Heart left ventricle (tissue), 16 donors: ENCODE data around the gene VAMP5. TPM values are rescaled to one million over a fixed set of nuclear protein-coding genes. Genes with fewer than 3 reads are reported as not detected.

Experiments
- ATAC-seq, 4 donors: fragments of 200-7000 bp; cut with Tn5 transposase; one replicate each; pipeline ENCODE4 v1.9.1; 2020 to 2022; ENCODE audit warnings: moderate library complexity in 4 of 4, mild to moderate bottlenecking in 3 of 4, moderate number of reproducible peaks in 1 of 4
- DNase-seq, 5 donors: peaks; one replicate each; pipeline ENCODE4 v3.0.0-alpha.2; 2020
- H3K27ac ChIP-seq, 12 donors: fragments of 200-600 bp; sonication (generic) in 4 of 12; one replicate each; pipeline versions ENCODE4 v1.5.0 to v1.8.0; 2016 to 2022; ENCODE audit warnings: mild to moderate bottlenecking in 2 of 12
- H3K27me3 ChIP-seq, 9 donors: fragments of 200-600 bp; sonication (generic) in 2 of 9; one replicate each; pipeline versions ENCODE4 v1.5.1 to v1.8.0; 2016 to 2022; ENCODE audit warnings: mild to moderate bottlenecking in 3 of 9
- H3K36me3 ChIP-seq, 9 donors: fragments of 200-600 bp; sonication (generic) in 2 of 9; one replicate each; pipeline versions ENCODE4 v1.5.0 to v1.8.0; 2018 to 2022; ENCODE audit warnings: mild to moderate bottlenecking in 2 of 9
- H3K4me1 ChIP-seq, 12 donors: fragments of 200-600 bp; sonication (generic) in 4 of 12; one replicate each; pipeline versions ENCODE4 v1.5.0 to v1.8.0; 2016 to 2022; ENCODE audit warnings: mild to moderate bottlenecking in 3 of 12
- H3K4me3 ChIP-seq, 12 donors: fragments of 200-600 bp; sonication (generic) in 4 of 12; one replicate each; pipeline versions ENCODE4 v1.5.0 to v1.8.0; 2017 to 2022; ENCODE audit warnings: mild to moderate bottlenecking in 9 of 12, moderate library complexity in 4 of 12
- H3K9me3 ChIP-seq, 12 donors: fragments of 200-600 bp; sonication (generic) in 4 of 12; one replicate each; pipeline versions ENCODE4 v1.5.0 to v1.8.0; 2016 to 2022; ENCODE audit warnings: mild to moderate bottlenecking in 1 of 12
- POLR2A ChIP-seq, 2 donors: fragments of 450-650 bp; IDR thresholded peaks; one replicate each; pipeline ENCODE4 v1.6.1; 2017; ENCODE audit warnings: antibody characterized with exemption in 2 of 2, mild to moderate bottlenecking in 2 of 2, moderate library complexity in 2 of 2
- WGBS, 4 donors: extraction: QIAGEN DNeasy Blood & Tissue Kit in 2 of 4; methylation state at CpG; one replicate each; pipeline versions ENCODE4 v1.1.5 to v1.1.7; 2013 to 2018; 5-methylcytosine and 5-hydroxymethylcytosine counted together
- intact Hi-C, 10 donors: fragments of 100-400 bp; cut with DNase I; formaldehyde crosslinking; loops; one replicate each; pipeline versions ENCODE4 v1.11.1 to v1.14.2; 2022
- polyA plus RNA-seq, 2 donors: library from polyadenylated mRNA; stranded (reverse); fragments of 200-250 nt; gene quantifications; one replicate each; pipeline ENCODE4 v1.2.3, GENCODE V29; 2013
- total RNA-seq, 9 donors: library from RNA; depleted of rRNA in 2 of 9; stranded (reverse); fragments of >200 nt in 2 of 9; fragmentation: NEBNext Ultra II Directional in 3 of 9; extraction: Animal tissue kit (Norgen Biotek cat#: 25700) in 3 of 9; gene quantifications; one replicate each; pipeline versions ENCODE4 v1.1.0 to v1.2.4, GENCODE V29; 2016 to 2023
- TF ChIP-seq, protein P1 (sequence below), 12 donors: fragments of 200-600 bp; sonication (generic) in 4 of 12; IDR thresholded peaks; one replicate each; pipeline versions ENCODE4 v1.5.0 to v1.8.0; 2018 to 2022; ENCODE audit warnings: antibody characterized with exemption in 12 of 12, mild to moderate bottlenecking in 5 of 12
- donor health status: ischemic (EF 13 %, LVEDD 7.1; RV severe dilation, severe dysfunction).
- donor health status: healthy with polysubstance abuse.
- donor health status: DM: no; HTN: yes; CAD: no.
- donor health status: DM: no; HTN: no; CAD: no.
- donor health status: ischemic (EF 25% LVEDD 6.9; RV normal size, moderate dysfunction).
- donor health status: ischemic (EF 25% LVEDD 5.7; RV mildly dilated, moderate dysfunction).
- donor health status: healthy.
- donor health status: DM: yes; HTN: yes; CAD: no.
- donor health status: ischemic (EF 35%, LVEDD 5.7; RV mildly dilated, moderate dysfunction).
- donor health status: nonischemic (EF 11% LVEDD 7.7; RV severe dilation, severe dysfunction).
- donor health status: DM: yes; HTN: yes; CAD: no.
- donor health status: PGD.
- donor health status: ischemic (EF 29% LVEDD 5.4; RV normal size, mild dysfunction).
- donor health status: nonischemic (EF 23%, LVEDD 6.1; RV moderate dilation, normal function).

Gene VAMP5
- total and polyA plus RNA-seq, 11 donors, result 21.0 to 186 (median 45.2) TPM

DNA sequence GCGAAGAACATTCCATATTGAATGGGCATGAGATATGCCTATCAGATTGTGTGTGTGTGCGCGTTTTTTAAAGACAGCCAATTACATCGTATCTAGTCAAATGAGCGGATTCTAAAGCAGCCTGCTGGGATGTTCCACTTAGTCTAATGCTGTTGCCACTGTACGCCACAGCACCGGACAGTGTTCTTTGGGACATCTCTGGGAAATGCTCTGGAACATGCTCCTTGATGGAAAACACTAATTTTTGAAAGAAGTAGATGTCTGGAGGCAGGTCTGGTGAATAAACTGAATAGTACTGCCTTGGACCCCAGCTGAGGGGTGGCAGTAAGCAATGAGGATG is 21.9 kb downstream of the VAMP5 start:
- no peaks in the 10 kb centered on the region for H3K27me3 ChIP-seq
- 76 to 85% (median 79%) methylated on average over 7 of the region's 7 CpGs for WGBS, 4 donors
- ATAC-seq (no peak), DNase-seq (peak in 1 of 5 donors; percentile 9)
- peaks cover 2 to 86% (median 61%) of the 10 kb centered on the region in 12 donors for H3K4me1 ChIP-seq
- H3K27ac ChIP-seq, result peak overlapping the region in 10 of 12 donors; percentile 15 to 90 (median 80)
- intact Hi-C loops, result loop anchor here in 1 of 10 donors (5.0 kb wide), 1 partner anchor 184 kb away; no protein-coding TSS in a partner anchor
- peaks cover 0 to 35% (median 16%) of the 10 kb centered on the region in 9 donors for H3K36me3 ChIP-seq
- no peaks in the 10 kb centered on the region for H3K9me3 ChIP-seq
- H3K4me3 ChIP-seq, result no peak overlapping the region
- TF ChIP-seq, protein P1, sequence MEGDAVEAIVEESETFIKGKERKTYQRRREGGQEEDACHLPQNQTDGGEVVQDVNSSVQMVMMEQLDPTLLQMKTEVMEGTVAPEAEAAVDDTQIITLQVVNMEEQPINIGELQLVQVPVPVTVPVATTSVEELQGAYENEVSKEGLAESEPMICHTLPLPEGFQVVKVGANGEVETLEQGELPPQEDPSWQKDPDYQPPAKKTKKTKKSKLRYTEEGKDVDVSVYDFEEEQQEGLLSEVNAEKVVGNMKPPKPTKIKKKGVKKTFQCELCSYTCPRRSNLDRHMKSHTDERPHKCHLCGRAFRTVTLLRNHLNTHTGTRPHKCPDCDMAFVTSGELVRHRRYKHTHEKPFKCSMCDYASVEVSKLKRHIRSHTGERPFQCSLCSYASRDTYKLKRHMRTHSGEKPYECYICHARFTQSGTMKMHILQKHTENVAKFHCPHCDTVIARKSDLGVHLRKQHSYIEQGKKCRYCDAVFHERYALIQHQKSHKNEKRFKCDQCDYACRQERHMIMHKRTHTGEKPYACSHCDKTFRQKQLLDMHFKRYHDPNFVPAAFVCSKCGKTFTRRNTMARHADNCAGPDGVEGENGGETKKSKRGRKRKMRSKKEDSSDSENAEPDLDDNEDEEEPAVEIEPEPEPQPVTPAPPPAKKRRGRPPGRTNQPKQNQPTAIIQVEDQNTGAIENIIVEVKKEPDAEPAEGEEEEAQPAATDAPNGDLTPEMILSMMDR (IDR thresholded peaks at IDR 0.05), result no peak
- no peak for TF ChIP-seq POLR2A (IDR thresholded peaks at IDR 0.05)

DNA sequence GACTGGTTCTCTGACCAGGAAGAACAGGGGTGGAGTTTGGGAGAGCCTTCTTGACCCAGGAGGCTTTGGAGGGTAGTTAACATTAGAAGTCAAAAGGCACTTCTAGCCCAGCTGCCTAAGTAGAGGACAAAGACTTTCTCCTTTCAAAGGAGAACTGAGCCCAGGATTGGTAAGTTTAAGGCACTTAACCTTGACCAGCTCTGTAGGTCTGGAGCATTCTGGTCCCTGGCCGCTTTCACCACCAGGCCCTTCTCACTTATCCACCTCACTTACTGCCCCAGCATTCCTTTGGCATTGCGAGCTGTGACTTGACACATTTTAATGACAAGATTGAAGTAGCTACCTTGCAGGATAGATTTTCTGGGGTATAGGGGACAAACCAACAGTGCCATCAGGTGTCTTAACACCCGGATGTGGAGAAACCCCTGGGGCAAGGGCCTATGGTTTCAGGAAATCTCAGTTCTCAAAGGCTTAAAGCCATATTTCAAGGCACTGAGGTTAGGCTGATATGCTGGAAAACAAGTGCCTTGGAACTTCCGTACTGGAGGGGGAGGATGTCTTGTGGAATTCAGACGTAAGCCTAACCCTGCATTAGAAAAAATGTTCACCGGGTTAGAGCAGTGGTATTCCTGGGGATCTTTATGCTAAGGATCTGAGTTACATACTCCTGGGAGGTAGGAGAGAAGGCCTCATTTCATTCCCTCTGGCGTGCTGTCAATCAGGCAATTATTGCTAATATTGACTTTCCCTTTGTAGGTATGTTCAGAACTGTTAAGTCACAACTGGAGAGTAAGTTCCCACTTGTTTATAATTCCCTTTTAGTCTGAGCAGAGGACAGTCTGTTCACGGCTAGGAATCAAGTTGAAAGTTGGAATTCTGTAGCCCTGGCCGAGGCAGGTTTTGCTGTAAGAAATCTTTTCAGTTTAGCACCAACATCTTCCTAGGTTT is 23.3 kb downstream of the VAMP5 start:
- no peaks in the 10 kb centered on the region for H3K27me3 ChIP-seq
- no peak for ATAC-seq
- 53 to 60% (median 58%) methylated on average over 9 of the region's 9 CpGs for WGBS, 4 donors
- TF ChIP-seq POLR2A (IDR thresholded peaks at IDR 0.05), result no peak
- TF ChIP-seq, protein P1 (IDR thresholded peaks at IDR 0.05), result no peak
- intact Hi-C loops, result loop anchor here in 1 of 10 donors (5.0 kb wide), 1 partner anchor 185 kb away; no protein-coding TSS in a partner anchor
- no peaks in the 10 kb centered on the region for H3K9me3 ChIP-seq
- H3K27ac ChIP-seq, result peak overlapping the region; percentile 34 to 90 (median 75)
- H3K4me1 ChIP-seq, result peaks cover 2 to 85% (median 57%) of the 10 kb centered on the region in 12 donors
- DNase-seq, result peak in 1 of 5 donors; percentile 32
- H3K4me3 ChIP-seq, result no peak overlapping the region
- H3K36me3 ChIP-seq, result peaks cover 0 to 35% (median 15%) of the 10 kb centered on the region in 9 donors

DNA sequence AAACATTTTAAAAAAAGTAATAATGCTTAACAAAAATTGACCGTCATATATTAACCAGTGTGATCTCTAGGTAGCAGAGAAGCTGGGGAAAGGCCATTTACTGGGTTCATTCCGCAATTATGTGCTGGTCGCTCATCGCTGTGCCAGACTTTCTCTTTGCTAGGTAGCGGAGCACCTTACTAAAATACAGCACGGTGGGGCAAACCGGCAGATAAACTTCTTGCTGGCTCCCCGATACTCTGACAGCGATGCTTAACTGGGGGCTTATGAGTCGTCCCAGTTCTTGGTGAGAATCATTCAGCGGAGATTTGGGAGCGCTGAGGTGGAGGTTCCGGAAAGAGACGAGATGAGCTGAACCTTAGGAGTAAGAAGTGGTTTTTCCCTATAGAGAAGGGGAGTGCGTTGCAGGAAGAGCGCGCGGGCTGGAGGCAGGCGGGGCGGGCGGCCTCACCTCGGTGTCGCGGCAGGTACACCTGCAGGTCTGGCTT is 27.0 kb downstream of the VAMP5 start:
- TF ChIP-seq, protein P1 (IDR thresholded peaks at IDR 0.05), result no peak
- no peak for TF ChIP-seq POLR2A (IDR thresholded peaks at IDR 0.05)
- peak in 1 of 5 donors; percentile 14 for DNase-seq
- Histone ChIP-seq H3K27ac (peak overlapping the region; percentile 78 to 95 (median 88)), H3K4me1 (peaks cover 2 to 60% (median 31%) of the 10 kb centered on the region in 12 donors), H3K27me3 (no peaks in the 10 kb centered on the region), H3K36me3 (peaks cover 0 to 35% (median 15%) of the 10 kb centered on the region in 9 donors), H3K4me3 (peak overlapping the region; percentile 79 to 99 (median 94)), H3K9me3 (no peaks in the 10 kb centered on the region)
- intact Hi-C loops, result loop anchor here in 2 of 10 donors (5.0 kb wide), 1 partner anchor 49 kb away; the partner anchor contains the start of gene GGCX (in 2 of the 2)
- WGBS, 4 donors, result 7 to 11% (median 8%) methylated on average over 24 of the region's 24 CpGs
- ATAC-seq, result no peak
